Neural progenitor cell (in vitro differentiated cells): ENCODE results near the gene LSM14B. TPM values are rescaled to one million over a fixed set of nuclear protein-coding genes. Genes with fewer than 3 reads are reported as not detected.
A peak's percentile ranks its signal among the peaks of the same experiment; 100 is the strongest.

ENCODE experiments used
- DNase-seq: peaks from one replicate; pipeline ENCODE4 v3.0.0-alpha.2; 2016; ENCODE audit warnings: low spot score
- H2AFZ ChIP-seq: fragments of 200-600 bp; sonication (generic); replicated peaks from 2 replicates; pipeline ENCODE4 v1.6.1; 2016; ENCODE audit warnings: antibody characterized with exemption
- H3F3A ChIP-seq: fragments of 200-600 bp; sonication (generic); 2 replicates; pipeline ENCODE4 v1.6.1; 2016; ENCODE audit warnings: antibody characterized with exemption, low read depth
- H3K27ac ChIP-seq: fragments of 200-600 bp; sonication (generic); 2 replicates; pipeline ENCODE4 v1.5.1; 2016; ENCODE audit warnings: mild to moderate bottlenecking
- H3K27me3 ChIP-seq: fragments of 200-600 bp; sonication (generic); 2 replicates; pipeline ENCODE4 v1.6.1; 2016; ENCODE audit warnings: mild to moderate bottlenecking, moderate library complexity
- H3K36me3 ChIP-seq: fragments of 200-600 bp; sonication (generic); 2 replicates; pipeline ENCODE4 v1.5.1; 2016
- H3K4me1 ChIP-seq: fragments of 200-600 bp; sonication (generic); 2 replicates; pipeline ENCODE4 v1.6.1; 2016; ENCODE audit warnings: mixed run types
- H3K4me2 ChIP-seq: fragments of 200-600 bp; sonication (generic); 2 replicates; pipeline ENCODE4 v1.6.1; 2016
- H3K4me3 ChIP-seq: fragments of 200-600 bp; sonication (generic); 2 replicates; pipeline ENCODE4 v1.5.1; 2016
- H3K79me2 ChIP-seq: fragments of 200-600 bp; sonication (generic); 2 replicates; pipeline ENCODE4 v1.6.1; 2016; ENCODE audit warnings: low read depth
- H3K9ac ChIP-seq: fragments of 200-600 bp; sonication (generic); 2 replicates; pipeline ENCODE4 v1.6.1; 2016
- H3K9me3 ChIP-seq: fragments of 200-600 bp; sonication (generic); 2 replicates; pipeline ENCODE4 v1.5.1; 2016; ENCODE audit warnings: low read depth
- H4K20me1 ChIP-seq: fragments of 200-600 bp; sonication (generic); 2 replicates; pipeline ENCODE4 v1.6.1; 2016; ENCODE audit warnings: low read depth
- H3K27ac Mint-ChIP-seq: 3 replicates; pipeline ENCODE4 v1.8.0; 2021; ENCODE audit warnings: mixed read lengths
- H3K27me3 Mint-ChIP-seq: 2 replicates; pipeline ENCODE4 v1.8.0; 2022; ENCODE audit warnings: low read depth, mild to moderate bottlenecking, inconsistent platforms, moderate library complexity, mixed read lengths; ENCODE audit not compliant: insufficient read depth
- H3K36me3 Mint-ChIP-seq: 3 replicates; pipeline ENCODE4 v1.8.0; 2021; ENCODE audit warnings: mixed read lengths
- H3K4me1 Mint-ChIP-seq: 3 replicates; pipeline ENCODE4 v1.8.0; 2021; ENCODE audit warnings: mixed read lengths
- H3K4me3 Mint-ChIP-seq: 3 replicates; pipeline ENCODE4 v1.8.0; 2021; ENCODE audit warnings: mild to moderate bottlenecking, moderate library complexity, mixed read lengths
- H3K9me3 Mint-ChIP-seq: 3 replicates; pipeline ENCODE4 v1.8.0; 2020; ENCODE audit warnings: mixed read lengths
- EZH2 ChIP-seq: fragments of 200-600 bp; sonication (generic); IDR thresholded peaks from 2 replicates; pipeline ENCODE4 v1.6.1; 2017; ENCODE audit warnings: antibody characterized with exemption, mild to moderate bottlenecking, moderate library complexity
- EZH2phosphoT487 ChIP-seq: fragments of 200-600 bp; sonication (generic); IDR thresholded peaks from 2 replicates; pipeline ENCODE4 v1.6.1; 2017; ENCODE audit warnings: antibody characterized with exemption
- total RNA-seq: library from RNA; depleted of rRNA; stranded (reverse); fragments of >200 nt; gene quantifications from 2 replicates; pipeline ENCODE4 v1.2.3, GENCODE V29; 2015; ENCODE audit warnings: low replicate concordance
- TF ChIP-seq, protein P1 (sequence below): fragments of 200-600 bp; sonication (generic); IDR thresholded peaks from 2 replicates; pipeline ENCODE4 v1.5.1; 2017; ENCODE audit warnings: antibody characterized with exemption, mild to moderate bottlenecking

LSM14B gene
- total RNA-seq, 1 donor from 2014 or later: 52.6 TPM

DNA sequence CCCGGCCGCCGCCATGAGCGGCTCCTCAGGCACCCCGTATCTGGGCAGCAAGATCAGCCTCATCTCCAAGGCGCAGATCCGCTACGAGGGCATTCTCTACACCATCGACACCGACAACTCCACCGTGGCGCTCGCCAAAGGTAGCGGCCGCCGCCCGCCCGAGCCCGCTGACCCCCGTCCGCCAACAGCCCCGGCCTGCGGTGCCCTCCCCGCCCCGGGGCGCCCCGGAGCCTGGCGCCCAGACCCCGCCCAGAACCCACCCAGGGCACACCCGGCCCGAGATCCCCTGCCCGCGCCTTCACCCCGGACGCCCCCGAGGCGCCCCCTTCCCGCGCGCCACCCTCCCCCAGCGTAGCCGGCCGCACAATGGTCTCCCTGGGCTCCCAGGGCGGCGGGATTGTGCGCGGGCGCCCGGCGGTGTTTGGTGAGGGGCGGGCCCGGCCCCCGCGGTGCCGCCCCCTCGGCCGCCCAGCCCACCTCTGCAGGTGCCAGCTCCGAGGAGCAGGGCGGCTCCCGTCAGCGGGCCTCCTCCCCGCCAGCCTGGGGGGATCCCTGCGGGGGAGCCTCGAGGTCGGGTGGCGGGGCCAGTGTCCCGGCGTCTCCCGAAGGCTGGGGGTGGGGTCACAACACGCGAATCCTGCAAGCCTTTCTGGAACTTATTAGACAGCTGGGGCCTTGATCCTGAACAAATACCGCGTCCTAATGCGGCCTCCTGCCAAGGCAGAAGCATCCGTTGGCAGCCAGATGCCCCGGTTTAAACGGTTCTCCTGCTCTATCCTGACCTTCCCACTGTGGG, 577 bp downstream of the LSM14B start:
- peaks cover 31% of the 10 kb centered on the region for H3K4me1 Mint-ChIP-seq
- DNase-seq: peak; percentile 61
- H3K9ac ChIP-seq: peak overlapping the region; percentile 78
- peaks cover 18% of the 10 kb centered on the region for H3K36me3 Mint-ChIP-seq
- H3K36me3 ChIP-seq: peaks cover 5% of the 10 kb centered on the region
- no peak overlapping the region for H3K27ac Mint-ChIP-seq
- no peaks in the 10 kb centered on the region for H3K9me3 Mint-ChIP-seq
- H3K9me3 ChIP-seq: no peaks in the 10 kb centered on the region
- H3K27me3 ChIP-seq: no peaks in the 10 kb centered on the region
- H2AFZ ChIP-seq: no peak overlapping the region
- H3F3A ChIP-seq: peaks cover 19% of the 10 kb centered on the region
- peaks cover 51% of the 10 kb centered on the region for H4K20me1 ChIP-seq
- peaks cover 53% of the 10 kb centered on the region for H3K79me2 ChIP-seq
- H3K27ac ChIP-seq: no peak overlapping the region
- TF ChIP-seq EZH2 (no peak), EZH2phosphoT487 (no peak)
- TF ChIP-seq, protein P1, sequence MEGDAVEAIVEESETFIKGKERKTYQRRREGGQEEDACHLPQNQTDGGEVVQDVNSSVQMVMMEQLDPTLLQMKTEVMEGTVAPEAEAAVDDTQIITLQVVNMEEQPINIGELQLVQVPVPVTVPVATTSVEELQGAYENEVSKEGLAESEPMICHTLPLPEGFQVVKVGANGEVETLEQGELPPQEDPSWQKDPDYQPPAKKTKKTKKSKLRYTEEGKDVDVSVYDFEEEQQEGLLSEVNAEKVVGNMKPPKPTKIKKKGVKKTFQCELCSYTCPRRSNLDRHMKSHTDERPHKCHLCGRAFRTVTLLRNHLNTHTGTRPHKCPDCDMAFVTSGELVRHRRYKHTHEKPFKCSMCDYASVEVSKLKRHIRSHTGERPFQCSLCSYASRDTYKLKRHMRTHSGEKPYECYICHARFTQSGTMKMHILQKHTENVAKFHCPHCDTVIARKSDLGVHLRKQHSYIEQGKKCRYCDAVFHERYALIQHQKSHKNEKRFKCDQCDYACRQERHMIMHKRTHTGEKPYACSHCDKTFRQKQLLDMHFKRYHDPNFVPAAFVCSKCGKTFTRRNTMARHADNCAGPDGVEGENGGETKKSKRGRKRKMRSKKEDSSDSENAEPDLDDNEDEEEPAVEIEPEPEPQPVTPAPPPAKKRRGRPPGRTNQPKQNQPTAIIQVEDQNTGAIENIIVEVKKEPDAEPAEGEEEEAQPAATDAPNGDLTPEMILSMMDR: no peak
- H3K27me3 Mint-ChIP-seq: peaks cover 5% of the 10 kb centered on the region
- H3K4me3 ChIP-seq: peak overlapping the region; percentile 92
- H3K4me1 ChIP-seq: peaks cover 21% of the 10 kb centered on the region
- H3K4me2 ChIP-seq: peak overlapping the region; percentile 91
- H3K4me3 Mint-ChIP-seq: peak overlapping the region; percentile 91

DNA sequence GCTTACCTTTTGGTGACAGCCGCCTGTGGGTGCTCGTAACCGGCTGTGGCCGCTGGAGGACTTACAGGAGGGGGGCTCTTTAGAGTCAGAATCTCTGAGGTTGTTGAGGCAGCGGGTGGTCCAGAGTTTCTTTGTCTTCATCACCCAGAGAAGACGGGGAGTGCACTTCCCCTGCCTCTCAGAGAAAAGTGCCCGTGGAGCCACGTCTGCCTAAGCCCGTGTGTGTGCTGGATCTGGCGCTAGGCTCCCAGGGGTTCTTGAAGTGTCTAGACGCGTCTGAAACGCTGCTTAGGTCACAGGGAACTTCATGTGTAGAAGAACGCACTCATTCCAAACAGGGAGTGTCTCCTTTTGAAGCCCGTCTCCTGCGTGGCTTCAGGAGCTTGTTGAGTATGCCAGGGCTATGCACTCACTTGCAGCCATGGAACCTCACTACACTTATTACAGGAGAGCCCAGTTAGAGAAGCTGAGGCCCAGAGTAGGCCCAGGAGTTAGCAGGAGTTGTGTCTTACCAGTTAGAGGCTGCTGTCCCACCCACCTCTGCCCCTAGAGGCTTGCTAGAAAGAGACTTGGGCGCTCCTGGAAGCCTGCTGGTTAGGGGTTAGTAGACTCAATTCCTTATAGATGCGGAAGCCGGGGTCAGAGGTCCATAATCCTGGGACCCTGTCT, 1.3 kb downstream of the LSM14B start:
- Mint-ChIP-seq H3K4me1 (peaks cover 28% of the 10 kb centered on the region), H3K4me3 (peak overlapping the region; percentile 91), H3K36me3 (peaks cover 25% of the 10 kb centered on the region), H3K27ac (no peak overlapping the region), H3K9me3 (no peaks in the 10 kb centered on the region), H3K27me3 (peaks cover 8% of the 10 kb centered on the region)
- H3K9me3 ChIP-seq: no peaks in the 10 kb centered on the region
- peaks cover 58% of the 10 kb centered on the region for H4K20me1 ChIP-seq
- H3F3A ChIP-seq: peaks cover 16% of the 10 kb centered on the region
- H3K27me3 ChIP-seq: no peaks in the 10 kb centered on the region
- peaks cover 58% of the 10 kb centered on the region for H3K79me2 ChIP-seq
- peaks cover 16% of the 10 kb centered on the region for H3K4me1 ChIP-seq
- peaks cover 5% of the 10 kb centered on the region for H3K36me3 ChIP-seq
- peak overlapping the region; percentile 78 for H3K9ac ChIP-seq
- H3K4me2 ChIP-seq: peak overlapping the region; percentile 91
- TF ChIP-seq, protein P1: no peak
- TF ChIP-seq EZH2 (no peak), EZH2phosphoT487 (no peak)
- H3K27ac ChIP-seq: no peak overlapping the region
- peak overlapping the region; percentile 92 for H3K4me3 ChIP-seq
- no peak overlapping the region for H2AFZ ChIP-seq
- peak; percentile 52 for DNase-seq

DNA sequence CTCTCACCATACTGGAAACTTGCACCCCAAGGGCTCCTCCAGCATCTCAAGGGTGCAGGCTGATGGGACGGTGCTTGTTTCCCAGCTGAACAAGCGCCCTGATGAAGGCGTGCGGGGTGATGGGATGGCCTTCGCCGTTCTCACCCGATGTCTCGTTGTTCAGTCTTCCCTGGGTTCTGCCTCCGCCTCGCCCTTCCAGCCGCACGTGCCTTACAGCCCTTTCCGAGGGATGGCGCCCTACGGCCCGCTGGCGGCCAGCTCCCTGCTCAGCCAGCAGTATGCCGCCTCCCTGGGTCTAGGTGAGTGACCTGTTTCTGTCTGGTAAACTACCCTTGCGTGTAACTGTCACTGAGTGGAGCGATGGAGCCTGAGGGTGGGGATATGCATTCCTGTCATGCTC, 3.9 kb downstream of the LSM14B start:
- Histone ChIP-seq H3K4me3 (no peak overlapping the region), H3F3A (peaks cover 7% of the 10 kb centered on the region), H3K9me3 (no peaks in the 10 kb centered on the region), H2AFZ (no peak overlapping the region), H3K9ac (no peak overlapping the region), H3K4me2 (no peak overlapping the region), H3K27ac (no peak overlapping the region), H3K79me2 (peaks cover 75% of the 10 kb centered on the region), H3K27me3 (no peaks in the 10 kb centered on the region), H3K4me1 (peaks cover 13% of the 10 kb centered on the region), H3K36me3 (peaks cover 8% of the 10 kb centered on the region), H4K20me1 (peaks cover 79% of the 10 kb centered on the region)
- no peak for DNase-seq
- H3K27ac Mint-ChIP-seq: no peak overlapping the region
- H3K4me1 Mint-ChIP-seq: peaks cover 15% of the 10 kb centered on the region
- H3K4me3 Mint-ChIP-seq: no peak overlapping the region
- peaks cover 43% of the 10 kb centered on the region for H3K36me3 Mint-ChIP-seq
- H3K9me3 Mint-ChIP-seq: no peaks in the 10 kb centered on the region
- H3K27me3 Mint-ChIP-seq: peaks cover 14% of the 10 kb centered on the region
- no peak for TF ChIP-seq EZH2phosphoT487
- no peak for TF ChIP-seq EZH2
- TF ChIP-seq, protein P1: no peak
